Measurements from ENCODE around the gene DLD. TPM values are rescaled to one million over a fixed set of nuclear protein-coding genes. Genes with fewer than 3 reads are reported as not detected.

The DLD gene
- total and polyA plus RNA-seq, 2 of the 8 experiments (the other 6 are each of a cell fraction or from before 2014, with no cell fraction given) = 63.7 to 88.5 TPM

- H4K5ac ChIP-seq (ENCODE audit: insufficient read length, low read depth, low read length) = no peak overlapping the region
- POLR2A ChIA-PET (ENCODE audit: partially characterized antibody) = no interaction called here
- H3K27me3 ChIP-seq (replicated peaks in 1 of 4; ENCODE audit: control insufficient read depth in 3 of 4, extremely low read depth in 1 of 4, insufficient read depth in 3 of 4, low read length in 3 of 4) = no peaks in the 10 kb centered on the region; a peak in 1 of 7 replicates
- H3K18ac ChIP-seq (ENCODE audit: extremely low read depth, low read length) = no peak overlapping the region
- no peaks in the 10 kb centered on the region for H4K20me1 ChIP-seq (replicated peaks in 1 of 2; ENCODE audit: control insufficient read depth in 1 of 2, insufficient read depth in 2 of 2, low read length in 2 of 2)
- H2BK15ac ChIP-seq (ENCODE audit: low read length) = no peak overlapping the region
- WGBS, 2 experiments (ENCODE audit: extremely low coverage in 1 of 2, insufficient coverage in 1 of 2, insufficient read length in 1 of 2, insufficient replicate concordance in 2 of 2, low coverage in 1 of 2, low lambda C conversion rate in 2 of 2, missing lambda C conversion rate in 1 of 2) = 91% methylated on average over 9 of the region's 9 CpGs; no CpG with 5 or more reads in 1 of the 2 experiments
- CTCF ChIA-PET (ENCODE audit: partially characterized antibody) = interaction anchor here (1.1 to 1.6 kb wide), 3 partner anchors 11 to 132 kb away, joined by 3 to 9 read pairs (median 3); no protein-coding TSS in a partner anchor
- H3K23ac ChIP-seq (ENCODE audit: insufficient read length) = no peak overlapping the region
- no peaks in the 10 kb centered on the region for H3K23me2 ChIP-seq (ENCODE audit: low read depth, low read length)
- H2BK20ac ChIP-seq (ENCODE audit: low read length) = no peak overlapping the region
- no peak overlapping the region for H3K14ac ChIP-seq (ENCODE audit: insufficient read length)
- H2BK120ac ChIP-seq (replicated peaks; ENCODE audit: low read depth, low read length) = no peak overlapping the region
- H3K36me3 ChIP-seq (ENCODE audit: control insufficient read depth in 2 of 4, insufficient read depth in 4 of 4, low read length in 3 of 4) = no peaks in the 10 kb centered on the region
- FAIRE-seq = no peak
- no peak overlapping the region for H3K56ac ChIP-seq (replicated peaks; ENCODE audit: insufficient read length, low read depth, low read length)
- H3K79me1 ChIP-seq (ENCODE audit: low read depth, low read length) = no peaks in the 10 kb centered on the region
- no peak overlapping the region for H3K4me2 ChIP-seq (ENCODE audit: insufficient read depth in 1 of 2, low read depth in 2 of 2, low read length in 2 of 2)
- no peak overlapping the region for H4K91ac ChIP-seq (replicated peaks; ENCODE audit: insufficient read length, low read length)
- H3K9me3 ChIP-seq (ENCODE audit: insufficient read depth in 2 of 2, low read depth in 1 of 2, low read length in 1 of 2) = no peaks in the 10 kb centered on the region
- no peaks in the 10 kb centered on the region for H3K4me1 ChIP-seq (replicated peaks in 1 of 4; ENCODE audit: control insufficient read depth in 3 of 4, insufficient read depth in 4 of 4, low read length in 3 of 4)
- TF ChIP-seq CHD2 (IDR thresholded peaks at IDR 0.05; ENCODE audit: low read length) = no peak
- TF ChIP-seq SIRT6 (IDR thresholded peaks at IDR 0.05; ENCODE audit: low read length) = no peak
- no peak for TF ChIP-seq SUZ12 (IDR thresholded peaks at IDR 0.05; ENCODE audit: low read length)
- no peak for TF ChIP-seq NRF1 (IDR thresholded peaks at IDR 0.05; ENCODE audit: low read depth, low read length)
- TF ChIP-seq YY1 (IDR thresholded peaks at IDR 0.05; ENCODE audit: low read depth, low read length) = no peak
- no peak for TF ChIP-seq SRF (IDR thresholded peaks at IDR 0.05; ENCODE audit: low read depth, low read length)
- no peak overlapping the region for H3K9ac ChIP-seq (replicated peaks in 1 of 4; ENCODE audit: extremely low read depth in 1 of 4, low read depth in 3 of 4, low read length in 3 of 4)
- H2AFZ ChIP-seq (ENCODE audit: low read length) = no peak overlapping the region
- H3K27ac ChIP-seq (ENCODE audit: low read depth, low read length) = no peak overlapping the region
- no peak overlapping the region for H4K8ac ChIP-seq (ENCODE audit: extremely low read depth, insufficient read depth, low read length)
- no peak overlapping the region for H3K4ac ChIP-seq (replicated peaks; ENCODE audit: insufficient read length, low read depth, low read length)
- H2BK12ac ChIP-seq (ENCODE audit: low read depth, low read length) = no peak overlapping the region
- no peak for DNase-seq (ENCODE audit: low read depth in 1 of 2, low spot score in 2 of 2)
- H3K79me2 ChIP-seq (ENCODE audit: control insufficient read depth in 1 of 2, insufficient read depth in 2 of 2, low read length in 2 of 2) = no peaks in the 10 kb centered on the region
- H2BK5ac ChIP-seq (ENCODE audit: low read depth, low read length) = no peak overlapping the region
- H3K4me3 ChIP-seq (ENCODE audit: extremely low read depth in 1 of 4, insufficient read depth in 2 of 4, low read depth in 3 of 4, low read length in 4 of 4) = no peak overlapping the region
- no peak overlapping the region for H2AK5ac ChIP-seq (ENCODE audit: low read depth, low read length)
Observed at GRCh38 chr7:107860279-107860961, 30.6 kb upstream of the DLD start.

Data from H1 (cell line).